GM12865 (cell line): Measurements from ENCODE around the gene ANGPTL2.

ENCODE experiments used
- DNase-seq: peaks from one replicate; pipeline ENCODE4 v3.0.0; 2010; ENCODE audit warnings: low read depth
- H3K4me3 ChIP-seq: 2 replicates; pipeline ENCODE4 v1.5.1; 2011; ENCODE audit warnings: mild to moderate bottlenecking, low read depth, low read length, control low read depth
- TF ChIP-seq, protein P1 (sequence below): IDR thresholded peaks from 2 replicates; pipeline ENCODE4 v1.5.1; 2011; ENCODE audit warnings: low read length, control low read depth, low read depth, inconsistent platforms; ENCODE audit not compliant: insufficient read depth; ENCODE audit errors: missing control alignments

The ANGPTL2 gene

DNA sequence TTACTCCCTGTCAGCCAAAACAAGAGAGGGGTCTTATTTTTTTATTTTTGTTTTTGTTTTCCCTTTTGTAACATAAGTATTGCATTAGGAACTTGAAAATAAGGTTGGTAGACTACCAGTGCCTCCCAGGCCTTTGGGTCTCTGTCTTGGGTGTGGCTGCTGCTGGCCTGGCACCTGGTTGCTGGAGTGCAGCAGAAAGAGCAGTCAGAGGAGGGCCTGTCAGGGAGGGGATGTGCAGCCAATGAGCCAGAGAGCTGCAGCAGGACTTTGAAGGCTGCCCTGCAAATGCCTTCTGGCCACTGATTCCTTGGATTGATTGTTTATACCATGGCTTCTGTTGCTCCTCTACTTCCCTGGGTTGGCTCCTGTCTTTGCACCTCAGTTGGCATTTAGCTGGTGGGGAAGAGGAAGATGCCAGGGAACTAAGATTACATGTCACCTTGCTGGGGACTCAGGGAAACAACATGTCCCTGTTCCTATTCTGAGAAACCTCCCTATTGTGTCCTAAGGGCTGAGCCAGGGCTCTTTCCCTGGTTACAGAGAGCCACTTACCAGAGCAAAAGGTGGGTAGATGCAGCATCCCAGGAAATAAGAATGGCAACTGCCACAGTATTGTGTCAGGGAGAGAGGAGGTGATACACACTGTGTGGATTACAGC lies 66.6 kb downstream of the ANGPTL2 start:
- TF ChIP-seq, protein P1, sequence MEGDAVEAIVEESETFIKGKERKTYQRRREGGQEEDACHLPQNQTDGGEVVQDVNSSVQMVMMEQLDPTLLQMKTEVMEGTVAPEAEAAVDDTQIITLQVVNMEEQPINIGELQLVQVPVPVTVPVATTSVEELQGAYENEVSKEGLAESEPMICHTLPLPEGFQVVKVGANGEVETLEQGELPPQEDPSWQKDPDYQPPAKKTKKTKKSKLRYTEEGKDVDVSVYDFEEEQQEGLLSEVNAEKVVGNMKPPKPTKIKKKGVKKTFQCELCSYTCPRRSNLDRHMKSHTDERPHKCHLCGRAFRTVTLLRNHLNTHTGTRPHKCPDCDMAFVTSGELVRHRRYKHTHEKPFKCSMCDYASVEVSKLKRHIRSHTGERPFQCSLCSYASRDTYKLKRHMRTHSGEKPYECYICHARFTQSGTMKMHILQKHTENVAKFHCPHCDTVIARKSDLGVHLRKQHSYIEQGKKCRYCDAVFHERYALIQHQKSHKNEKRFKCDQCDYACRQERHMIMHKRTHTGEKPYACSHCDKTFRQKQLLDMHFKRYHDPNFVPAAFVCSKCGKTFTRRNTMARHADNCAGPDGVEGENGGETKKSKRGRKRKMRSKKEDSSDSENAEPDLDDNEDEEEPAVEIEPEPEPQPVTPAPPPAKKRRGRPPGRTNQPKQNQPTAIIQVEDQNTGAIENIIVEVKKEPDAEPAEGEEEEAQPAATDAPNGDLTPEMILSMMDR, result no peak
- H3K4me3 ChIP-seq, result no peak overlapping the region
- DNase-seq, result no peak

GRCh38 chr9:127053960-127054359 lies 68.5 kb downstream of the ANGPTL2 start:
- DNase-seq, result no peak
- H3K4me3 ChIP-seq, result no peak overlapping the region
- TF ChIP-seq, protein P1, result no peak

- TF ChIP-seq, protein P1, result no peak
- DNase-seq, result no peak
- no peak overlapping the region for H3K4me3 ChIP-seq
Measured at GRCh38 chr9:127053057-127053821, 69.2 kb downstream of the ANGPTL2 start.

GRCh38 chr9:127051881-127052595 lies 70.4 kb downstream of the ANGPTL2 start:
- DNase-seq, result no peak
- H3K4me3 ChIP-seq, result no peak overlapping the region
- TF ChIP-seq, protein P1, result no peak

GRCh38 chr9:127050591-127051001 lies 71.8 kb downstream of the ANGPTL2 start:
- TF ChIP-seq, protein P1, result no peak
- DNase-seq, result no peak
- no peak overlapping the region for H3K4me3 ChIP-seq

DNA sequence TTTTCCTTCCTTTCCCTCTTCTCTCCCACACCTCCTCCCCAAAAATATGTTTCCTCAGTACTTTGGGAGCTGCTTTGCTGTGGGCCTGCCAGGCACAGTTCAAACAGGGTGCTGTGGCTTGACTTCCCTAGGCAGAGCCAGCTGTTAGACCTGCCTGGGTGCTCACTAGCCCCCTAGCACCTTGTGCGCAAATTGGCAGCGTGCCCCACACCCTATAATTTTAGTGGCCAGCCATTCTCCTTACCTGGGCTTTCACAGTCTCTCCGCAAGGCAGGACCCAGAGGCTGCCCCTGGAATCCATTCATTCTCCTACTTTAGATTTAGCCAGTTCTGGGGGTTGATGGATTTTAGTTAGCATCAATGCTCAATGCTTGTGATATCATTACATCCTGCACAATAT lies 72.3 kb downstream of the ANGPTL2 start:
- H3K4me3 ChIP-seq, result no peak overlapping the region
- TF ChIP-seq, protein P1, result no peak
- DNase-seq, result no peak
